ENCODE results near the gene TIGD1. TPM values are rescaled to one million over a fixed set of nuclear protein-coding genes. Genes with fewer than 3 reads are reported as not detected.

TIGD1 gene
- total RNA-seq, 1 experiment from 2014 or later, result 14.9 TPM

- DNase-seq, result no peak
- no peak overlapping the region for H3K27ac Mint-ChIP-seq (ENCODE audit: unreplicated experiment)
- CTCF ChIA-PET, result interaction anchor here (1.4 kb wide), 1 partner anchor 10 kb away, joined by 3 read pairs; no protein-coding TSS in a partner anchor
Measured at GRCh38 chr2:232569541-232569940, 19.2 kb upstream of the TIGD1 start.

GRCh38 chr2:232568161-232568560, 17.8 kb upstream of the TIGD1 start:
- H3K4me3 Mint-ChIP-seq (ENCODE audit: low read depth, unreplicated experiment), result no peak overlapping the region

More at GRCh38 chr2:232569541-232569940, 19.2 kb upstream of the TIGD1 start:
- no peaks in the 10 kb centered on the region for H3K9me3 Mint-ChIP-seq (ENCODE audit: low read depth, unreplicated experiment)
- intact Hi-C loops (cut with micrococcal nuclease; ENCODE audit: unreplicated experiment), result no loop called here
- no TSS peak for BruUV-seq (replicated peaks)
- H3K27me3 Mint-ChIP-seq (ENCODE audit: unreplicated experiment), result no peaks in the 10 kb centered on the region
- peaks cover 61% of the 10 kb centered on the region for H3K4me1 Mint-ChIP-seq (ENCODE audit: low read depth, unreplicated experiment)
- TF ChIP-seq CTCF (IDR thresholded peaks at IDR 0.05; ENCODE audit: unreplicated experiment), result no peak
- H3K4me3 Mint-ChIP-seq (ENCODE audit: low read depth, unreplicated experiment), result no peak overlapping the region
- peaks cover 65% of the 10 kb centered on the region for H3K36me3 Mint-ChIP-seq (ENCODE audit: insufficient read depth, unreplicated experiment)

GRCh38 chr2:232567721-232568120, 17.4 kb upstream of the TIGD1 start:
- DNase-seq, result no peak
- Mint-ChIP-seq H3K27ac (ENCODE audit: unreplicated experiment) (peak overlapping the region; percentile 56), H3K36me3 (ENCODE audit: insufficient read depth, unreplicated experiment) (peaks cover 54% of the 10 kb centered on the region), H3K4me1 (ENCODE audit: low read depth, unreplicated experiment) (peaks cover 43% of the 10 kb centered on the region), H3K27me3 (ENCODE audit: unreplicated experiment) (no peaks in the 10 kb centered on the region), H3K9me3 (ENCODE audit: low read depth, unreplicated experiment) (no peaks in the 10 kb centered on the region), H3K4me3 (ENCODE audit: low read depth, unreplicated experiment) (no peak overlapping the region)
- intact Hi-C loops (cut with micrococcal nuclease; ENCODE audit: unreplicated experiment), result no loop called here
- no TSS peak for BruUV-seq (replicated peaks)
- CTCF ChIA-PET, result interaction anchor here (1.0 to 1.5 kb wide), 2 partner anchors 13 to 25 kb away, joined by 3 to 4 read pairs; no protein-coding TSS in a partner anchor
- no peak for TF ChIP-seq CTCF (IDR thresholded peaks at IDR 0.05; ENCODE audit: unreplicated experiment)

More at GRCh38 chr2:232568161-232568560, 17.8 kb upstream of the TIGD1 start:
- CTCF ChIA-PET, result interaction anchor here (1.0 to 1.5 kb wide), 2 partner anchors 12 to 25 kb away, joined by 3 to 4 read pairs; no protein-coding TSS in a partner anchor
- no peak for TF ChIP-seq CTCF (IDR thresholded peaks at IDR 0.05; ENCODE audit: unreplicated experiment)
- Mint-ChIP-seq H3K27me3 (ENCODE audit: unreplicated experiment) (no peaks in the 10 kb centered on the region), H3K9me3 (ENCODE audit: low read depth, unreplicated experiment) (no peaks in the 10 kb centered on the region), H3K4me1 (ENCODE audit: low read depth, unreplicated experiment) (peaks cover 47% of the 10 kb centered on the region), H3K36me3 (ENCODE audit: insufficient read depth, unreplicated experiment) (peaks cover 54% of the 10 kb centered on the region), H3K27ac (ENCODE audit: unreplicated experiment) (no peak overlapping the region)
- intact Hi-C loops (cut with micrococcal nuclease; ENCODE audit: unreplicated experiment), result no loop called here
- no TSS peak for BruUV-seq (replicated peaks)
- peak; percentile 30 for DNase-seq

- Mint-ChIP-seq H3K27ac (ENCODE audit: unreplicated experiment) (no peak overlapping the region), H3K4me3 (ENCODE audit: low read depth, unreplicated experiment) (no peak overlapping the region), H3K36me3 (ENCODE audit: insufficient read depth, unreplicated experiment) (peaks cover 57% of the 10 kb centered on the region)
Measured at GRCh38 chr2:232563580-232563979, 13.2 kb upstream of the TIGD1 start.

More at GRCh38 chr2:232563580-232563979, 13.2 kb upstream of the TIGD1 start:
- TF ChIP-seq CTCF (IDR thresholded peaks at IDR 0.05; ENCODE audit: unreplicated experiment), result no peak
- no peak for DNase-seq
- CTCF ChIA-PET, result no interaction called here
- no peaks in the 10 kb centered on the region for H3K9me3 Mint-ChIP-seq (ENCODE audit: low read depth, unreplicated experiment)
- BruUV-seq (replicated peaks), result no TSS peak
- peaks cover 15% of the 10 kb centered on the region for H3K4me1 Mint-ChIP-seq (ENCODE audit: low read depth, unreplicated experiment)
- intact Hi-C loops (cut with micrococcal nuclease; ENCODE audit: unreplicated experiment), result no loop called here
- H3K27me3 Mint-ChIP-seq (ENCODE audit: unreplicated experiment), result no peaks in the 10 kb centered on the region
